GM18498 (cell line): Measurements from ENCODE around the gene ARID2.

Source experiments
- ATAC-seq: cut with Tn5 transposase; IDR thresholded peaks from one replicate; pipeline ENCODE4 v1.9.1; 2021; ENCODE audit warnings: mild to moderate bottlenecking, moderate library complexity; ENCODE audit not compliant: unreplicated experiment

The ARID2 gene

GRCh38 chr12:45760333-45760732 lies 30.8 kb downstream of the ARID2 start:
- no peak for ATAC-seq

DNA sequence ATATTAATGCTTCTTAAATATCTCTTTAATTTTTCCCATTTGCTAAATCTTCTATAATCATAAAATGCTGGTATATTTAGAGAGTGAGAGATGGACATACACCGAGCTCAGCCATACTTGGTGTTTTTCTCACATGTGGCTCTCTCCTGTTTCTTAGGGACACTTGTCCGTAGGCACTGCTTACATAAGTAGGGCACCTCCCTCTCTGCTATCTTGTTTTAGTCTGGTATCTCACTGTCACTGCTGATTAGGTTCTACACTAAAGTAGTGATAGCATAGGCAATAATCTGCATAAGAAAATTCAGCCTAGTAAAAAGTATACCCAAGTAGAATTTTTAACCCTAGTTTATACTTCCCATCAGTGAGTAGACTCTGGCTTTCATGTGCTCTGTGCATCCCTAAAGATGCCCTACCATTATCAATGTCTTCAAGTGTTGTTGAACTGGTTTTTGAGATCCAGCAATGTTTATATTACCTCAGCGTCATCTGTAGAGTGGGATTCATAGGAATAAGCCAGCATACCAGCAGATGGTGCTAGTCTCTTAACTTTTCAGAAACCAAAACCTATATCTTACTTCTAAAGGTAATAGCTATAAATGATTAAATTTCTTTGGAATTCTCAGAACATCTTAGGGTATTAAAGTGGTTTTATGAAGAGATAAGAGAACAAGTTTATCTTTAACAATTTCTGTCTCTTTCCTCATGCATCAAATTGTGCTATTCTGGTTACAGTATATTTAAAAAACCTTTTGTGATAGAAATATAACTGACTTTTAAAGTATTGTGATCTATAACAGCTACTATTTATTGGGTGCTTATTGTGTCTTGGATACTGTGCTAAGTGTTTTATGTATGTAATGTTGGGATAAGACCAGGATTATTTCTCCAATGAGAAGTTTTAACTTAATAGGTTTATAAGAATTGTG lies 32.9 kb downstream of the ARID2 start:
- ATAC-seq, result no peak

DNA sequence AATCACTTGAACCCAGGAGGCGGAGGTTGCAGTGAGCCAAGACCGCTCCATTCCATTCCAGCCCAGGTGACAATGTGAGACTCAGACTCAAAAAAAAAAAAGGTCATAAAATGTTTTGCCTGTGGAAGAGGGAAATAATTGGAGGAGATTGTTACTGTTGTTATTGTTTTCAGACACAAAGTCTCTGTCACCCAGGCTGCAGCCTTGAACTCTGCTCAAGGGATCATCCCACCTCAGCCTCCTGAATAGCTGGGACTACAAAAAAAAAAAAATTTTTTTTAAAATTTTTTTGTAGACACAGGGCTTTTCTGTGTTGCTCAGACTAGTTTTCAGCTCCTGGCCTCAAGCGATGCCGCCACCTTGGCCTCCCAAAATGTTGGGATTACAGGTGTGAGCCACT lies 33.9 kb downstream of the ARID2 start:
- no peak for ATAC-seq

DNA sequence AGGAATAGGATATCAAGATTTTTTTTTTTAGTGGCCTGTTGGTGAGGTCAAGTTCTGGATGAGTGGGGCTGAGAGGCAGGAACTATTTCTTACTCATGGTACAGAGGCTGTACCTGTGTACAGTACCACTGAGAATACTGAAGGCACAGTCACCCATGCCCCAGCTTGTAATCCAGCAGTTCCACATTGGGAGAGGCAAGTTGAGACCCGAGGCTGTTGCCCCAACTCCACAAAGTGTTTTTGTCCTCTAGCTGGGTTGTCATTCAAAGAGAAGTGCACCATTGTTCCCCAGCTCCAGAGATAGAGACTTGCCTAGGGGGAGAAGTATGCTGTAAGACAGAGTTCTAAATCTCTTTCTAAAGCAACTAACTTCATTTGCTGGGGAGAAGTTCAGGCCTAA lies 38.7 kb downstream of the ARID2 start:
- no peak for ATAC-seq

DNA sequence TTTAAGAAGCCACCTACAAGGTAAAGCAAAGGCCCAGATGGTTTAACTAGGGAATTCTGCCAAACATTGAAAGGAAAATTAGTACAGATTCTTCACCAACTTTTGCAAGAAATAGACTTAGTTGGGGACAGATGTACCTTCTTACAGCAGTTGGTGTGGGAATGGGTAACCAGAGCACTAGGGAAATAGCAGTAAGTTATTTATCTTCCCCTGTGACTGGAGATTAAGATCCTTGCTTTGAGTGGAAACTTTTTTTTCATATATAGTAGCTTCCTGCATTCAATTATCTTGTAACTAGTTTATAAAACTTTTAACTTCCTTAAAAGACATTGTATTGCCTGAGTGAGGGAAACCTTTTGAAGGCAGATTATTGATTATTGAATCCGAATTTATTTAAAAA lies 44.2 kb downstream of the ARID2 start:
- ATAC-seq, result no peak

DNA sequence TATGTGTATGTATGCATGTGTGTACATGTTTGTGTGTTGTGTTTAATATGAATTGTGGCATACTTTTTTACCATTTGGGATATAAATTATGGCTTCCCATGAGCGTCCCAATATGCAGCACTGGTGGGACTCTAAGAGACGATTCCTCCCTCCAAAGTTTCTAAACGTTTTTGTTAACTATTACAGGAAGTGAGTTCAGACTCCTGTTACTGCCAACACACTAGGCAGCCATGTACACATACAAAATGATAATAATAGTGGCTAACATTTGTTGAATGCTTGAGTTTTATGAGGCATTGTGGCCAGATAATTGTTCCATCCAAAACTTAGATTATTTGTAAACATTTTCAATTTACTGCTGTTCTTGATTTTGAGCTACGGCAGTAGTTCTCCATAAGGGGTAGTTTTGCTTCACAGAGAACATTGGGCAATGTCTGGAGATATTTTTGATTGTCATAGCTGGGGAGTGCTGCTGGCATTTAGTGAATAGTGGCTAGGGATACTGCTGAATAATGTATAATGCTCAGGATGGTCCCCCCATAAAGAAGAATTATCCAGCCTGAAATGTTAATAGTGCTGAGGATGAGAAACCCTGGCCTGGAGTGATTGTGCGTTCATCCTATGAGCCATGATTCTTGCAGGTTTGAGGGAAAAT lies 45.1 kb downstream of the ARID2 start:
- no peak for ATAC-seq

- no peak for ATAC-seq
Observed at GRCh38 chr12:45775465-45775864, 46.0 kb downstream of the ARID2 start.

- ATAC-seq, result no peak
Observed at GRCh38 chr12:45775964-45776363, 46.5 kb downstream of the ARID2 start.

DNA sequence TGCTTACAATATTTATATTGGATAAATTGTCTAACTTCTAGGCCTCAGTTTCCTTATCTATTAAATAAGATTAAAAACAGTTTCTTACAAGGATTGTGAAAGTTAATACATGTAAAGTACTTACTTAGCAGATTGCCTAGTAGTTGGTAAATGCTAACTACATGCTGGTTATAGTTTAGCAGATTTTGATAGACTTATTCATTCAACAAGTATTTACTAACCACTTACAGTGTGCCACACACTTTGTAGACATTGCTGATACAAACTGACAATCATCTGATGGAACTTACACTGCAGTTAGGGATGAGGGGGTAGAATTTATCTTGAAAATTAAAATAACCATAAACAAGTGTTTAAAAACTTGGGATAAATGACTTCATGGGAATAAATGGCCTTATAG lies 50.4 kb downstream of the ARID2 start:
- ATAC-seq, result no peak

GRCh38 chr12:45781080-45781479 lies 51.6 kb downstream of the ARID2 start:
- no peak for ATAC-seq

DNA sequence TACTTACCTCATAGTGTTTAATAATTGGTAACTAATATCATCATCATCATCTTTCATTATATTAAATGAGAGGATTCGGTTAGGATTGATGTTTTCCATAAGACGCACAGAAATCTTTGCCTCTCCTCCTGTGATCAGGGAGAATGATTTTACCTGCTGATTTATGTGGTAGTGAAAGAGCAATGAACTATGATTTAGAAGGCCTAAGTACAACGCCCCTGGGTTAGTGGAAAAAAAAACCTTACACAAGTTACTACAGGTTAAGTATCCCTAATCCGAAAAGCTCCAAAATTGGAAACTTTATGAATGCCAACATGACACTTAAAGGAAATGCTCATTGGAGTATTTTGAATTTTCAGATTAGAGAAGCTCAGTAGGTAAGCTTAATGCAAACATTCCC lies 55.8 kb downstream of the ARID2 start:
- no peak for ATAC-seq

GRCh38 chr12:45789025-45789424 lies 59.5 kb downstream of the ARID2 start:
- no peak for ATAC-seq

DNA sequence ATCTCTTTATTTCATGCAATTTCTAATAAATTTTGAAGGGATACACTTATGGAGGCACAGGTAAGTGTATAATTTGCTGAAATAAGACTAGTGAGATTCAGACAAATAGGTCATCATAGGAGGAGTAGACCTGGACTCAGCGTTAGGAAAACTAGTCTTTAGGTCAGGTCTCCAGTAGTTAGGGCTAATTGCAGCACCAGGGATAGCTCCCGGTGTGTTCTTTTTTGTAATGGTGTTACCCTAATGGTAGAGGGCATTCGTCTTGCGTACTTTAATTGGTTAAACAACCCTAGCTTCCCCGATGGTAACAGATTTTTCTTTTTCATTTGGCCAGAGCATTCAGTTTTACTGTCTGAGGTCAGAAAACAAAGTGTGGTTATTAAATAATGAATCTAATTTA lies 64.9 kb downstream of the ARID2 start:
- ATAC-seq, result no peak

GRCh38 chr12:45801625-45802024 lies 72.1 kb downstream of the ARID2 start:
- ATAC-seq, result no peak

- no peak for ATAC-seq
Observed at GRCh38 chr12:45803111-45803510, 73.6 kb downstream of the ARID2 start.

GRCh38 chr12:45816652-45817051 lies 87.1 kb downstream of the ARID2 start:
- ATAC-seq, result no peak

GRCh38 chr12:45827974-45828373 lies 98.5 kb downstream of the ARID2 start:
- peak; percentile 29 for ATAC-seq

DNA sequence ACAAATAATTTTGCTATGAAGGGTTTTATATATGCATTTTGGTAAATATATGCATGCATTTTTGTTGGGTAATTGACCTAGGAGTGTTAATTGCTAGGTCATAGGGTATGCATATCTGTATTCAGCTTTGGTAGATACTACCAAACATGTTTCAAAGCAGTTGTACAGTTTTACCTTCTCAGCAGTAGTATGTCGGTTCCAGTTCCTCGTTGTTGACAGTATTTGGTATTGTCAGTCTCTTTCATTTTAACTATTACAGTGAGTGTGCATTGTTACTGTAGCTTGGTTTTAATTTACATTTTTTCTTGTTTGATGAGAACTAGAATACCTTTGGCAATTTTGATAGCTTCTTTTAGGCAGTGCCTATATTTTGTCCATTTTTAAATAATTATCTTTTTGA lies 98.9 kb downstream of the ARID2 start:
- ATAC-seq, result peak; percentile 69

- no peak for ATAC-seq
Observed at GRCh38 chr12:45831590-45831989, 102.1 kb downstream of the ARID2 start.

GRCh38 chr12:45833401-45833800 lies 103.9 kb downstream of the ARID2 start:
- ATAC-seq, result no peak

DNA sequence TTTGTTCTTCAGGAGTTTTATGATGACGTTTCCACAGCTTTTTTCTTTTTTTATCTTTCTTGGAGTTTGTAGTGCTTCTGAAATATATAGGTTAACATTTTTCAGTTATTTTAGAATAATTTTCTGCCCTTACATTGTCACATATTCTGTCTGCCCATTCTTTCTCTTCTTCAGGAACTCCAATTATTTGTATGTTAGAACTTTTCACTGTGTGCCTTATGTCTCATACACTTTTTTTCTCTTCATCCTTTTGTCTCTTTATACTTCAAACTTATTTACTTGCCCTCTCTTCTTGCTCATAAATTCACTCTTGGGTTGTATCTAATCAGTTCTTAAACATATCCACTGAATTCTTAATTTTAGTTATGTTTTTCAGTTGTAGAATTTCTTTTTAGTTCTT lies 105.3 kb downstream of the ARID2 start:
- ATAC-seq, result no peak

DNA sequence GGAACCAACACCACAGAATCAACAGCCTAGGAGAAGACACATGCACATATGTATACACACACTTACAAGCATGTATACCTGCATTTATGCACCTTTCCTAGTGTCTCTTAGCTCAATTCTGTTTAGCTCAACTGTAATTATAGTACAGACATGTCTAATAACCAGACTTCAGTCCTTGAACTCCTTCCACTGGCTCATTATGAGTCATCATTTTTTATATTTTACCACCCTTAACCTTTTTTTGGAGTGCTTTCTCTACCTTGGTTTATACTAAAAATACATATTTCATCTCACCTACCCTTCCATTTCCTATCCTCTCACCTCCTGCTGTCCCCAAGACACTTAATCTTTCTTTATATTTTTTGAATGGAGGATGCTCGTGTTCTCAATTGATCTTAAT lies 110.4 kb downstream of the ARID2 start:
- no peak for ATAC-seq
